NB4 (cell line): ENCODE results near the gene PITHD1.

Source experiments
- DNase-seq: peaks from one replicate; pipeline ENCODE4 v3.0.0; 2010; ENCODE audit warnings: low read depth
- H3K4me3 ChIP-seq: one replicate; pipeline ENCODE4 v1.5.1; 2011; ENCODE audit warnings: mild to moderate bottlenecking, low read depth, low read length, moderate library complexity
- MYC ChIP-seq: IDR thresholded peaks from 2 replicates; pipeline ENCODE4 v1.6.1; 2011; ENCODE audit warnings: low read depth, low read length
- POLR2A ChIP-seq: IDR thresholded peaks from 2 replicates; pipeline ENCODE4 v1.6.1; 2011; ENCODE audit warnings: mild to moderate bottlenecking; ENCODE audit not compliant: insufficient read length; ENCODE audit errors: extremely low read depth
- TF ChIP-seq, protein P1 (sequence below): IDR thresholded peaks from one replicate; pipeline ENCODE4 v1.5.1; 2012; ENCODE audit warnings: low read depth, low read length
- TF ChIP-seq, protein P2 (sequence below): IDR thresholded peaks from 2 replicates; pipeline ENCODE4 v1.6.1; 2011; ENCODE audit warnings: low read depth, low read length

The PITHD1 gene

DNA sequence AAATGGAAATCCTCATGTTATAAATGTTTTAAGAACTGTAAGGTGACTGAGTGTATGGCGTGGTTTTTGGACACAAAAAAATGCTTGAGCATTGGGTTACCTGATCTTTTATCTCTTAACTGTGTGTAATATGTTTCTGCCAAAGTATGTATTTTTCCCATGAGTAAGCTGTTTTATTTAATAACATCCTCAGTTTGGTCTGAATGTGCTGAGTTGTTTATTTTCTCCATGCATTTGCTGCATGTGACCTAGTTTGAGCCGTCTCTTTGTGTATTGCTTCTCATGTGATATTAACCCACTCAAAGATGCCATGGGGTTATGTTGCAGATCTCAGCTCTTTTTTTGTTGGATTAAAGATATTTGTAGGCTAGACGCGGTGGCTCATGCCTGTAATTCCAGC, 6.6 kb downstream of the PITHD1 start:
- DNase-seq, result no peak
- H3K4me3 ChIP-seq, result no peak overlapping the region
- TF ChIP-seq POLR2A, result no peak
- TF ChIP-seq, protein P1, sequence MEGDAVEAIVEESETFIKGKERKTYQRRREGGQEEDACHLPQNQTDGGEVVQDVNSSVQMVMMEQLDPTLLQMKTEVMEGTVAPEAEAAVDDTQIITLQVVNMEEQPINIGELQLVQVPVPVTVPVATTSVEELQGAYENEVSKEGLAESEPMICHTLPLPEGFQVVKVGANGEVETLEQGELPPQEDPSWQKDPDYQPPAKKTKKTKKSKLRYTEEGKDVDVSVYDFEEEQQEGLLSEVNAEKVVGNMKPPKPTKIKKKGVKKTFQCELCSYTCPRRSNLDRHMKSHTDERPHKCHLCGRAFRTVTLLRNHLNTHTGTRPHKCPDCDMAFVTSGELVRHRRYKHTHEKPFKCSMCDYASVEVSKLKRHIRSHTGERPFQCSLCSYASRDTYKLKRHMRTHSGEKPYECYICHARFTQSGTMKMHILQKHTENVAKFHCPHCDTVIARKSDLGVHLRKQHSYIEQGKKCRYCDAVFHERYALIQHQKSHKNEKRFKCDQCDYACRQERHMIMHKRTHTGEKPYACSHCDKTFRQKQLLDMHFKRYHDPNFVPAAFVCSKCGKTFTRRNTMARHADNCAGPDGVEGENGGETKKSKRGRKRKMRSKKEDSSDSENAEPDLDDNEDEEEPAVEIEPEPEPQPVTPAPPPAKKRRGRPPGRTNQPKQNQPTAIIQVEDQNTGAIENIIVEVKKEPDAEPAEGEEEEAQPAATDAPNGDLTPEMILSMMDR, result no peak
- TF ChIP-seq MYC, result no peak
- TF ChIP-seq, protein P2, sequence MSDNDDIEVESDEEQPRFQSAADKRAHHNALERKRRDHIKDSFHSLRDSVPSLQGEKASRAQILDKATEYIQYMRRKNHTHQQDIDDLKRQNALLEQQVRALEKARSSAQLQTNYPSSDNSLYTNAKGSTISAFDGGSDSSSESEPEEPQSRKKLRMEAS, result no peak

DNA sequence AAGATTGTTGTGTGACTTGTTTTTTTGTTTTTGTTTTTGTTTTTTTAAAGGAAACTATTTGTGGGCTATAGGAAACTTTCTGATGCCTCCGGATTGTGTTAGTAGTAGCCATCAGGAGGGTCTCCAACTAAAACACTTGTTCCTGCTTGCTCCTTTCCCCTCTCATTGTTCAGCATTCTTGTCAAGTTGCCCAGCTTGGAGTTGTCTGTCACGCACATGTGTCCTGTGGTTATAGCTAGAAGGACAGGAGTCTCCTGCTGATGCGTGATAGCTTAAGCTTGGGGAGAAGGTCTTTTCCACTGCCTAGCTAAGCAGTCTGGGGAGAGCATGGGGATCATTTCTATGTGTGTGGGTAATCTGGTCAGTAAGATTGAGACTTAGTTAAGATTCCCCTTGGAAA, 9.5 kb downstream of the PITHD1 start:
- TF ChIP-seq POLR2A, result no peak
- TF ChIP-seq, protein P1, result no peak
- TF ChIP-seq, protein P2, result no peak
- TF ChIP-seq MYC, result no peak
- no peak for DNase-seq
- H3K4me3 ChIP-seq, result no peak overlapping the region

DNA sequence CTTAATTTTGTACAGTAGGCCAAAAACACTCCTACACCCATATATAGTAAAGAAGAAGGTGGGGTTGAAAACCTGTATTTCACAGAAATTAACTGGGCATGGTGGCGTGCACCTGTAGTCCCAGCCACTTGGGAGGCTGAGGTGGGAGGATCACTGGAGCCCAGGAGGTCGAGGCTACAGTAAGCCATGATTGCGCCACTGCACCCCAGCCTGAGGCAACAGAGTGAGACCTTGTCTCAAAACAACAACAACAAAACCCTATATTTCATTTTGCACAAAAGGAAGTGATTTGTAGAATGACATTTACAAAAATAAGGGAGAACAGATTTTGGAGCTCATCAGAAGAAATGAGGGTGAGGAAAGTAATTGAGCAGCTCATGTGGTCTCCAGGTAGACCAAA, 10.5 kb downstream of the PITHD1 start:
- TF ChIP-seq, protein P1, result no peak
- no peak for TF ChIP-seq MYC
- TF ChIP-seq, protein P2, result no peak
- TF ChIP-seq POLR2A, result no peak
- no peak for DNase-seq
- no peak overlapping the region for H3K4me3 ChIP-seq

DNA sequence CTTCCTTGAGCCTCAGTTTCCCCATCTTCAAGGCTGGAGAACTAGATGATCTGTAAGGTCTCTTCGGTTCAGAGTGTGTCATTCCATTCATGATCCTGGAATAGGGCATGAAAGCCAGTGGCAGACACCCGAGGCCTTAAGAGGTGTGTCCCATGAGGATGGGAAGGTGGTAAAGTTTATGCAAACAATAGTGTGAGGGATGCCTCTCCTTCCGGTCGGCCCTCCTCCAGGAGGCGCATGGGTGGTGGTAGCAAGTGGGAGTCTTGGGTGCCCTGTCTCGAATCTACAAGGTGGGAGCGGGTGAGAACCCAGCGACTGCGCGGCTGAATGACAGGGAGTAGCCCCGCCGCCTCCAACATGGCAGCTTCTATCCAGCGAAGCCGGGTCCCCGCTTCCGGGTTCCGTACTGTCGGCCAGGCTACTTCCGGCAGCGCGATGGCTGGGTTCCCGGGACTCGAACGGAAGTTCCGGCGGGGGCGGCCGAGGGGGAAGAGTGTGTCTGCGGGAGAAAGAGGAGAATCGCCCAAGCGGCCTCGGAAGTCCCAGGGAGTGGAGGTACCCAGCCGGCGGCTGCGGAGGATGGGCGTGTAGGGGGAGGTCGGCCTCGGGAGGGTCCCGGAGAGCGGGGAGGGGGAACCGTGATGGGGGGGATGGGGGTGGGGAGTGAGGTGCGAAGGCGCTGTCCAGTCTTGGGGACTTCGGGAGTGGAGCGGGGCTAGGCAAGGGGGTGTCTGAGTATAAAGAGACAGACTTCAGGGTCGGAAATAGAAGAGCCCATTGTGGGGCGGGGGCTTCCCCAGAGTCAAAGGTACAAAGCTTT, 12.7 kb downstream of the PITHD1 start, which contains the start of gene LYPLA2:
Gene LYPLA2, plus strand, starts transcription at position 450 of the 820 bp plus-strand sequence. CDS start 1,538 bp downstream, outside the sequence.
- H3K4me3 ChIP-seq, result peak within 1 kb of the TSS; percentile 86
- peak; percentile 92 for DNase-seq
- TF ChIP-seq MYC (peak; percentile 48; the same call in 1 of the 2 replicates), POLR2A (peak; percentile 39)
- TF ChIP-seq, protein P2, result peak; percentile 41; the same call in 1 of the 2 replicates
- TF ChIP-seq, protein P1, result no peak

DNA sequence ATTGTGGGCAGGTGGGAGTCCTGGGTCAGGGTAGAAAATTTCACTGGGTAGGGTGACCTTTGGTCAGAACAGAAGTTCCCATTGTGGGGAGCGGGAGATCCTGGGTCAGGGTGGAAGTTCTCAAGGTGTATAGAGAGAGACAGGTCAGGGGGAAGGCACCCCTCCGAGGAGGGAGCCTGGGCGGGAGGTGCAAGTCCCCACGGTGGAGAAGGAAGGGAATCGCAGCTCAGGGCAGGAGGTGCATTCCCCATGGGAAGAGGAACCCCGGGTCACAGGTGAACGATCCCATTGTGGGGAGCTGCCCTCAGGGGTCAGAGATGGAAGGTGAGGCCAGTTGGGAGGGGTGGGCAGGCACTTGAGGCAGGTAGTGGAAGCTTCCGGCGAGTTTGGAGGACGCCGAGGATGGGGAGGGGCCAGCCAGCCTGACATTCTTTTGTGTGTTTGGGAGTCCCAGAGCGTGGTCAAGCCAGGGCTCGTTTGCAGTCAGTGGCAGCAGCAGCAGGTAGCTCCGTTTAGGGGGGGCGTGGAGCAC, 13.4 kb downstream of the PITHD1 start:
- TF ChIP-seq, protein P1, result no peak
- no peak for TF ChIP-seq MYC
- no peak for TF ChIP-seq POLR2A
- TF ChIP-seq, protein P2, result no peak
- H3K4me3 ChIP-seq, result peak overlapping the region; percentile 86
- peak; percentile 42 for DNase-seq
